Endothelial cell of umbilical vein (primary cell): ENCODE measurements around the gene NUDT12. TPM values are rescaled to one million over a fixed set of nuclear protein-coding genes. Genes with fewer than 3 reads are reported as not detected.

ENCODE experiments used
- BruUV-seq: library from RNA; stranded (reverse); fragments of 400-500 nt; replicated peaks from 2 replicates; lab custom pipeline; 2021; lab: Mats Ljungman, UMichigan
- CTCF ChIA-PET: fragments of 300-600, 350-600 bp; sonication (Branson Sonifier 250); formaldehyde crosslinking; loops from one replicate; lab custom pipeline; 2021; ENCODE audit warnings: antibody characterized with exemption, inconsistent platforms; lab: Charles Lee
- POLR2A ChIA-PET: fragments of 300-600, 350-600 bp; sonication (Branson Sonifier 250); formaldehyde crosslinking; loops from one replicate; lab custom pipeline; 2021; ENCODE audit warnings: antibody characterized with exemption, inconsistent platforms; lab: Charles Lee
- DNase-seq: peaks from one replicate; pipeline ENCODE4 v3.0.0-alpha.2; 2011; ENCODE audit warnings: low read depth, low spot score
- FAIRE-seq: peaks from 2 replicates; lab custom pipeline; 2011; peaks lifted over from hg19 to GRCh38; lab: Jason Lieb, UNC
- H2AFZ ChIP-seq: 2 replicates; pipeline ENCODE4 v1.6.0; 2012; ENCODE audit warnings: low read depth, low read length, control low read depth, inconsistent platforms
- H3K27ac ChIP-seq: 2 replicates; pipeline ENCODE4 v1.5.1; 2011; ENCODE audit warnings: low read depth, mild to moderate bottlenecking, control low read depth, low read length, moderate library complexity; ENCODE audit not compliant: insufficient read depth
- H3K27me3 ChIP-seq, 2 experiments: 2 replicates each; pipeline versions ENCODE4 v1.6.0 to v1.6.1; 2011; ENCODE audit warnings: low read length in 2 of 2, mixed read lengths in 1 of 2; ENCODE audit not compliant: control insufficient read depth in 2 of 2, insufficient read depth in 2 of 2
- H3K36me3 ChIP-seq, 2 experiments: 2 replicates in 1 of 2; 3 replicates in 1 of 2; pipeline ENCODE4 v1.5.1; 2011; ENCODE audit warnings: low read length in 2 of 2, mild to moderate bottlenecking in 1 of 2, moderate library complexity in 1 of 2; ENCODE audit not compliant: control insufficient read depth in 2 of 2, insufficient read depth in 2 of 2; ENCODE audit errors: extremely low read depth in 1 of 2
- H3K4me1 ChIP-seq: 3 replicates; pipeline ENCODE4 v1.5.1; 2011; ENCODE audit warnings: mild to moderate bottlenecking, low read length; ENCODE audit not compliant: control insufficient read depth, insufficient read depth; ENCODE audit errors: extremely low read depth
- H3K4me2 ChIP-seq: 2 replicates; pipeline ENCODE4 v1.6.1; 2011; ENCODE audit warnings: low read length, control low read depth, mixed read lengths; ENCODE audit not compliant: insufficient read depth
- H3K4me3 ChIP-seq, 3 experiments: fragments of 200-600 bp in 1 of 3; sonication (generic), shearing (Covaris generic) in 1 of 3; replicated peaks in 1 of 3; 2 replicates each; pipeline ENCODE4 v1.5.1; 2011 to 2016; ENCODE audit warnings: control low read depth in 3 of 3, low read length in 3 of 3, mild to moderate bottlenecking in 2 of 3, inconsistent platforms in 1 of 3, low read depth in 1 of 3, moderate library complexity in 1 of 3; ENCODE audit not compliant: insufficient read depth in 1 of 3
- H3K79me2 ChIP-seq: 2 replicates; pipeline ENCODE4 v1.6.0; 2012; ENCODE audit warnings: low read length, inconsistent platforms; ENCODE audit not compliant: control insufficient read depth, insufficient read depth
- H3K9ac ChIP-seq: replicated peaks from 2 replicates; pipeline ENCODE3; 2011; ENCODE audit warnings: low read length, control low read depth; ENCODE audit not compliant: insufficient read depth; ENCODE audit errors: extremely low read depth
- H3K9me1 ChIP-seq: replicated peaks from 3 replicates; pipeline ENCODE4 v1.6.0; 2011; ENCODE audit warnings: mild to moderate bottlenecking, low read length; ENCODE audit not compliant: control insufficient read depth, insufficient read depth; ENCODE audit errors: extremely low read depth
- H3K9me3 ChIP-seq: replicated peaks from 2 replicates; pipeline ENCODE4 v1.5.1; 2012; ENCODE audit warnings: low read length, inconsistent platforms; ENCODE audit not compliant: control insufficient read depth, insufficient read depth
- H4K20me1 ChIP-seq: replicated peaks from 2 replicates; pipeline ENCODE3; 2011; ENCODE audit warnings: mild to moderate bottlenecking, low read length; ENCODE audit not compliant: control insufficient read depth, insufficient read depth; ENCODE audit errors: extremely low read depth
- CTCF ChIP-seq, 2 donors: IDR thresholded peaks; 1 replicate in 1 of 2; 2 replicates in 1 of 2; pipeline ENCODE4 v1.5.1; 2011; ENCODE audit warnings: low read length in 2 of 2, mild to moderate bottlenecking in 2 of 2, moderate library complexity in 2 of 2, control low read depth in 1 of 2, inconsistent platforms in 1 of 2, low read depth in 1 of 2; ENCODE audit not compliant: insufficient read depth in 1 of 2; ENCODE audit errors: extremely low read depth in 1 of 2
- EZH2 ChIP-seq: IDR thresholded peaks from 2 replicates; pipeline ENCODE4 v1.6.1; 2012; ENCODE audit warnings: borderline replicate concordance, low read depth, mild to moderate bottlenecking, moderate library complexity, low read length, inconsistent platforms; ENCODE audit not compliant: severe bottlenecking
- FOS ChIP-seq: IDR thresholded peaks from 2 replicates; pipeline ENCODE4 v1.6.1; 2011; ENCODE audit warnings: mild to moderate bottlenecking, low read length, moderate library complexity, borderline replicate concordance; ENCODE audit not compliant: insufficient read depth
- GATA2 ChIP-seq: IDR thresholded peaks from 2 replicates; pipeline ENCODE4 v1.7.0; 2011; ENCODE audit warnings: low read depth, mild to moderate bottlenecking, moderate library complexity, mixed read lengths, low read length; ENCODE audit not compliant: insufficient read length, insufficient read depth
- JUN ChIP-seq: IDR thresholded peaks from 2 replicates; pipeline ENCODE4 v1.6.1; 2011; ENCODE audit warnings: borderline replicate concordance, low read depth; ENCODE audit not compliant: insufficient read length, insufficient read depth
- MYC ChIP-seq: IDR thresholded peaks from one replicate; pipeline ENCODE4 v1.6.1; 2011; ENCODE audit warnings: mild to moderate bottlenecking, low read depth, low read length
- POLR2A ChIP-seq: IDR thresholded peaks from 2 replicates; pipeline ENCODE4 v1.6.1; 2012; ENCODE audit warnings: low read depth, mild to moderate bottlenecking, control low read depth, low read length
- POLR2AphosphoS5 ChIP-seq: IDR thresholded peaks from 2 replicates; pipeline ENCODE4 v1.6.1; 2012; ENCODE audit warnings: low read depth, mild to moderate bottlenecking, control low read depth, low read length, moderate library complexity; ENCODE audit not compliant: insufficient read depth
- dilution Hi-C: fragments of 300-500 bp; cut with MboI; formaldehyde crosslinking; loops from one replicate; pipeline ENCODE4 v1.15.0; 2019; ENCODE audit warnings: low sequenced_read_pairs; ENCODE audit not compliant: extremely low pct_ligation_motif_present
- intact Hi-C: fragments of 100-400 bp; cut with micrococcal nuclease; formaldehyde crosslinking; loops from one replicate; pipeline ENCODE4 v1.10.0; 2022
- polyA plus RNA-seq, 4 experiments: library from polyadenylated mRNA; depleted of rRNA in 3 of 4; stranded (reverse) in 3 of 4; unstranded in 1 of 4; fragments of >200 nt; gene quantifications; 2 replicates each; pipeline versions ENCODE4 v1.2.1 to v1.2.3, GENCODE V29; 2011 to 2012; ENCODE audit warnings: missing spikeins in 1 of 4
- total RNA-seq: library from RNA; stranded (reverse); gene quantifications from 2 replicates; pipeline ENCODE4 v1.2.3, GENCODE V29; 2021
- TF ChIP-seq, protein P1 (sequence below): IDR thresholded peaks from 2 replicates; pipeline ENCODE4 v1.6.1; 2011; ENCODE audit not compliant: insufficient read depth, insufficient read length

Gene NUDT12
- total and polyA plus RNA-seq, 2 donors (not counting 3 experiments of a cell fraction or from before 2014, with no cell fraction given), result 1.3 to 4.9 TPM

DNA sequence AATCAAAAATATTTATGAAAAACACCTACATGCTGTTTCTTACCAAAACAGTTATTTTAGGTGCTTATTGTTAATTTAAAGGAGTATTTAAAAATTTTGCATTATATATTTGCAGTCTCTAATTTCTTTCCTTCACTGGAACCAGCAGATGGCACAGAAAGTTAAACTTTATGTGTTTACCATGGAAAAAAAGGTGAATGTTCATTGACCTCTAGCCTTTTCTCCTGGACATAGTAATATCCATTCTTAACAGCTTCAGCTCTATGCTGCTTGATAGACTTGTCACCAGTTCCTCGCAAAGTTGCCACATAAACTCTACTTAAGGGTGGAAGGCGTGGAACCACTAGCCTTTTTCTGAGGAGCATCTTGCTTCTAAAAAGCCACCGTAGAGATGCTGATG lies 38.7 kb upstream of the NUDT12 start:
- no peak overlapping the region for H2AFZ ChIP-seq
- no peak overlapping the region for H3K27ac ChIP-seq
- no TSS peak for BruUV-seq
- no peaks in the 10 kb centered on the region for H3K9me1 ChIP-seq
- no peak overlapping the region for H3K4me2 ChIP-seq
- no peaks in the 10 kb centered on the region for H4K20me1 ChIP-seq
- intact Hi-C loops (no loop called here), dilution Hi-C loops (no loop called here)
- TF ChIP-seq CTCF (IDR thresholded peaks at IDR 0.05; ENCODE audit: extremely low read depth in 1 of 2, insufficient read depth in 1 of 2, low read depth in 1 of 2, low read length in 2 of 2) (no peak), POLR2A (no peak), EZH2 (no peak), FOS (no peak), GATA2 (no peak), MYC (no peak), POLR2AphosphoS5 (no peak), JUN (no peak)
- TF ChIP-seq, protein P1, sequence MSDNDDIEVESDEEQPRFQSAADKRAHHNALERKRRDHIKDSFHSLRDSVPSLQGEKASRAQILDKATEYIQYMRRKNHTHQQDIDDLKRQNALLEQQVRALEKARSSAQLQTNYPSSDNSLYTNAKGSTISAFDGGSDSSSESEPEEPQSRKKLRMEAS, result no peak
- H3K9me3 ChIP-seq, result no peaks in the 10 kb centered on the region
- ChIA-PET CTCF (no interaction called here), POLR2A (no interaction called here)
- H3K27me3 ChIP-seq, result no peaks in the 10 kb centered on the region
- no peak for DNase-seq
- no peak for FAIRE-seq
- H3K4me3 ChIP-seq, result no peak overlapping the region
- no peaks in the 10 kb centered on the region for H3K4me1 ChIP-seq
- H3K36me3 ChIP-seq, result no peaks in the 10 kb centered on the region
- H3K9ac ChIP-seq, result no peak overlapping the region
- H3K79me2 ChIP-seq, result no peaks in the 10 kb centered on the region
